ENCODE results near the gene KCTD14.
A peak's percentile ranks its signal among the peaks of the same experiment; 100 is the strongest.
"Not testable (repeated sequence)": the region's sequence is repeated elsewhere in the genome, so short reads cannot be mapped to it uniquely, and the experiment has no call there.

KCTD14 gene

GRCh38 chr11:78021611-78022010 is 1.5 kb downstream of the KCTD14 start:
- no peak for DNase-seq (ENCODE audit: low read depth)

- no peak for DNase-seq (ENCODE audit: low read depth)
These were observed 2.8 kb downstream of the KCTD14 start for GRCh38 chr11:78020246-78020645.

GRCh38 chr11:78019808-78020207 is 3.3 kb downstream of the KCTD14 start:
- no peak for DNase-seq (ENCODE audit: low read depth)

GRCh38 chr11:78015878-78016277 is 7.2 kb downstream of the KCTD14 start:
- no peak for DNase-seq (ENCODE audit: low read depth)

GRCh38 chr11:78014937-78015520 is 8.0 kb downstream of the KCTD14 start:
- DNase-seq (ENCODE audit: low read depth) = not testable (repeated sequence)

GRCh38 chr11:78011301-78011700 is 11.8 kb downstream of the KCTD14 start:
- no peak for DNase-seq (ENCODE audit: low read depth)

- DNase-seq (ENCODE audit: low read depth) = no peak
These were observed 12.3 kb downstream of the KCTD14 start for GRCh38 chr11:78010755-78011154.

- no peak for DNase-seq (ENCODE audit: low read depth)
These were observed 12.8 kb downstream of the KCTD14 start for GRCh38 chr11:78010304-78010703.

- DNase-seq (ENCODE audit: low read depth) = no peak
These were observed 14.0 kb downstream of the KCTD14 start for GRCh38 chr11:78009062-78009461.

GRCh38 chr11:78000193-78000592 is 22.9 kb downstream of the KCTD14 start:
- DNase-seq (ENCODE audit: low read depth) = peak; percentile 46

GRCh38 chr11:77999446-78000030 is 23.5 kb downstream of the KCTD14 start:
- no peak for DNase-seq (ENCODE audit: low read depth)

- DNase-seq (ENCODE audit: low read depth) = peak; percentile 100
These were observed 28.4 kb downstream of the KCTD14 start, which contains the start of gene INTS4 for GRCh38 chr11:77994434-77995362. INTS4 (minus strand) TSS chr11:77994668; CDS start chr11:77994643, 25 bp downstream.

GRCh38 chr11:77993902-77994301 is 29.2 kb downstream of the KCTD14 start:
- no peak for DNase-seq (ENCODE audit: low read depth)

GRCh38 chr11:77990981-77991380 is 32.1 kb downstream of the KCTD14 start:
- no peak for DNase-seq (ENCODE audit: low read depth)

GRCh38 chr11:77986456-77986855 is 36.6 kb downstream of the KCTD14 start:
- not testable (repeated sequence) for DNase-seq (ENCODE audit: low read depth)

- DNase-seq (ENCODE audit: low read depth) = no peak
These were observed 41.6 kb downstream of the KCTD14 start for GRCh38 chr11:77981346-77981947.

GRCh38 chr11:77968337-77968736 is 54.7 kb downstream of the KCTD14 start:
- DNase-seq (ENCODE audit: low read depth) = no peak

GRCh38 chr11:77967753-77968152 is 55.3 kb downstream of the KCTD14 start:
- DNase-seq (ENCODE audit: low read depth) = no peak

- no peak for DNase-seq (ENCODE audit: low read depth)
These were observed 56.0 kb downstream of the KCTD14 start for GRCh38 chr11:77967121-77967520.

GRCh38 chr11:77966338-77966737 is 56.7 kb downstream of the KCTD14 start:
- DNase-seq (ENCODE audit: low read depth) = no peak

Measured in stromal cell of bone marrow (primary cell).